Liver (tissue), 9 donors: ENCODE results near the gene MFAP2. TPM values are rescaled to one million over a fixed set of nuclear protein-coding genes. Genes with fewer than 3 reads are reported as not detected.

Source experiments
- DNase-seq: peaks from one replicate; pipeline ENCODE4 v3.0.0-alpha.2; 2017; ENCODE audit warnings: low spot score
- H3K27ac ChIP-seq, 2 donors: one replicate each; pipeline ENCODE4 v1.7.0; 2013; ENCODE audit warnings: inconsistent platforms in 2 of 2, low read length in 2 of 2, control low read depth in 1 of 2, low read depth in 1 of 2, mild to moderate bottlenecking in 1 of 2
- H3K27me3 ChIP-seq, 4 donors: one replicate each; pipeline versions ENCODE4 v1.6.1 to v1.7.0; 2013; ENCODE audit warnings: low read length in 3 of 4, inconsistent platforms in 1 of 4, mild to moderate bottlenecking in 1 of 4, moderate library complexity in 1 of 4; ENCODE audit not compliant: control insufficient read depth in 4 of 4, insufficient read depth in 4 of 4
- H3K36me3 ChIP-seq, 4 donors: one replicate each; pipeline versions ENCODE4 v1.6.1 to v1.7.0; 2013; ENCODE audit warnings: low read length in 3 of 4, mild to moderate bottlenecking in 3 of 4, low read depth in 1 of 4, moderate library complexity in 1 of 4; ENCODE audit not compliant: control insufficient read depth in 4 of 4, insufficient read depth in 3 of 4
- H3K4me1 ChIP-seq, 4 donors: one replicate each; pipeline versions ENCODE4 v1.6.1 to v1.7.0; 2013; ENCODE audit warnings: low read length in 3 of 4, mild to moderate bottlenecking in 3 of 4, moderate library complexity in 1 of 4; ENCODE audit not compliant: control insufficient read depth in 4 of 4, insufficient read depth in 4 of 4
- H3K4me3 ChIP-seq, 3 donors: one replicate each; pipeline versions ENCODE4 v1.6.1 to v1.7.0; 2013; ENCODE audit warnings: low read length in 3 of 3, control low read depth in 1 of 3, low read depth in 1 of 3, mild to moderate bottlenecking in 1 of 3
- H3K9ac ChIP-seq, 2 donors: one replicate each; pipeline ENCODE4 v1.7.0; 2013; ENCODE audit warnings: low read length in 2 of 2, mild to moderate bottlenecking in 2 of 2, moderate library complexity in 2 of 2, control low read depth in 1 of 2, low read depth in 1 of 2
- H3K9me3 ChIP-seq, 4 donors: one replicate each; pipeline versions ENCODE4 v1.6.1 to v1.7.0; 2013; ENCODE audit warnings: low read length in 3 of 4; ENCODE audit not compliant: control insufficient read depth in 4 of 4
- ATF3 ChIP-seq: IDR thresholded peaks from 2 replicates; pipeline ENCODE4 v1.6.1; 2016; ENCODE audit warnings: antibody characterized with exemption
- CTCF ChIP-seq: fragments of 150-350 bp; IDR thresholded peaks from 2 replicates; pipeline ENCODE4 v1.5.1; 2017; ENCODE audit warnings: improper control_type of control experiment, low read depth, low read length; ENCODE audit not compliant: missing input control
- EGR1 ChIP-seq, 2 donors: IDR thresholded peaks; 2 replicates each; pipeline ENCODE4 v1.6.1; 2016 to 2018; ENCODE audit warnings: antibody characterized with exemption in 2 of 2, low read depth in 2 of 2
- FOXA1 ChIP-seq: IDR thresholded peaks from 2 replicates; pipeline ENCODE4 v1.6.1; 2016; ENCODE audit warnings: antibody characterized with exemption
- FOXA2 ChIP-seq: IDR thresholded peaks from 2 replicates; pipeline ENCODE4 v1.6.1; 2016; ENCODE audit warnings: antibody characterized with exemption
- GABPA ChIP-seq, 2 donors: IDR thresholded peaks in 1 of 2; conservative IDR thresholded peaks in 1 of 2; 2 replicates each; pipeline ENCODE4 v1.6.1; 2016; ENCODE audit warnings: antibody characterized with exemption in 2 of 2, mild to moderate bottlenecking in 1 of 2, moderate library complexity in 1 of 2
- HNF4A ChIP-seq, 2 donors: conservative IDR thresholded peaks; 2 replicates each; pipeline ENCODE4 v1.6.1; 2016; ENCODE audit warnings: antibody characterized with exemption in 2 of 2, mild to moderate bottlenecking in 2 of 2
- HNF4G ChIP-seq: IDR thresholded peaks from 2 replicates; pipeline ENCODE4 v1.6.1; 2016; ENCODE audit warnings: antibody characterized with exemption
- JUND ChIP-seq, 2 donors: IDR thresholded peaks; 2 replicates each; pipeline ENCODE4 v1.6.1; 2016; ENCODE audit warnings: antibody characterized with exemption in 2 of 2
- MAX ChIP-seq: IDR thresholded peaks from 2 replicates; pipeline ENCODE4 v1.6.1; 2016; ENCODE audit warnings: antibody characterized with exemption
- NR2F2 ChIP-seq: IDR thresholded peaks from 2 replicates; pipeline ENCODE4 v1.6.1; 2016; ENCODE audit warnings: antibody characterized with exemption
- RAD21 ChIP-seq, 2 donors: IDR thresholded peaks; 2 replicates each; pipeline ENCODE4 v1.6.1; 2016; ENCODE audit warnings: antibody characterized with exemption in 2 of 2, mild to moderate bottlenecking in 2 of 2
- REST ChIP-seq: IDR thresholded peaks from 2 replicates; pipeline ENCODE4 v1.6.1; 2016; ENCODE audit warnings: antibody characterized with exemption, mild to moderate bottlenecking
- RXRA ChIP-seq, 2 donors: IDR thresholded peaks; 2 replicates each; pipeline ENCODE4 v1.6.1; 2017 to 2018; ENCODE audit warnings: antibody characterized with exemption in 2 of 2, mild to moderate bottlenecking in 1 of 2
- SP1 ChIP-seq: IDR thresholded peaks from 2 replicates; pipeline ENCODE4 v1.6.1; 2018; ENCODE audit warnings: antibody characterized with exemption, mild to moderate bottlenecking
- TAF1 ChIP-seq: conservative IDR thresholded peaks from 2 replicates; pipeline ENCODE4 v1.6.1; 2016; ENCODE audit warnings: antibody characterized with exemption, mild to moderate bottlenecking
- YY1 ChIP-seq: IDR thresholded peaks from 2 replicates; pipeline ENCODE4 v1.6.1; 2016; ENCODE audit warnings: antibody characterized with exemption, mild to moderate bottlenecking
- ZBTB33 ChIP-seq: IDR thresholded peaks from 2 replicates; pipeline ENCODE4 v1.6.1; 2016; ENCODE audit warnings: antibody characterized with exemption
- WGBS: extraction: QIAGEN DNeasy Blood & Tissue Kit; methylation state at CpG from one replicate; pipeline ENCODE4 v1.1.7; 2013; 5-methylcytosine and 5-hydroxymethylcytosine counted together
- polyA plus RNA-seq, 2 donors: library from polyadenylated mRNA; stranded (reverse) in 1 of 2; unstranded in 1 of 2; fragments of 200-250 nt in 1 of 2; fragments of >200 nt in 1 of 2; fragmentation: Nextera tagmentation in 1 of 2; extraction: Ambion mirVana in 1 of 2; gene quantifications; one replicate each; pipeline versions ENCODE4 v1.2.1 to v1.2.3, GENCODE V29; 2013 to 2015
- total RNA-seq, 2 donors: library from RNA; depleted of rRNA; stranded (reverse); fragments of >200 nt; gene quantifications; one replicate each; pipeline ENCODE4 v1.2.3, GENCODE V29; 2014
- donor health status: healthy.
- donor health status: healthy.
- donor health status: healthy.
- donor health status: healthy.
- donor health status: healthy.

The MFAP2 gene
- total and polyA plus RNA-seq, 4 donors = 0.25 to 1.4 (median 0.74) TPM

GRCh38 chr1:16969651-16970050 lies 10.8 kb downstream of the MFAP2 start:
- peaks cover 0 to 3% (median 2%) of the 10 kb centered on the region in 4 donors for H3K36me3 ChIP-seq
- 95% methylated on average over 12 of the region's 12 CpGs for WGBS
- H3K4me3 ChIP-seq = no peak overlapping the region
- H3K9ac ChIP-seq = no peak overlapping the region
- no peaks in the 10 kb centered on the region for H3K9me3 ChIP-seq
- TF ChIP-seq RAD21 (IDR thresholded peaks at IDR 0.05) = no peak
- TF ChIP-seq TAF1 = no peak
- TF ChIP-seq ZBTB33 = no peak
- no peak for TF ChIP-seq CTCF
- TF ChIP-seq REST = no peak
- no peak for TF ChIP-seq FOXA2
- no peak for TF ChIP-seq SP1
- no peak for TF ChIP-seq YY1
- no peak for TF ChIP-seq NR2F2
- TF ChIP-seq EGR1 (IDR thresholded peaks at IDR 0.05; ENCODE audit: low read depth in 2 of 2) = no peak
- TF ChIP-seq HNF4G = no peak
- TF ChIP-seq FOXA1 = no peak
- TF ChIP-seq ATF3 = no peak
- TF ChIP-seq RXRA (IDR thresholded peaks at IDR 0.05) = no peak
- no peak for TF ChIP-seq JUND (IDR thresholded peaks at IDR 0.05)
- TF ChIP-seq GABPA (IDR thresholded peaks at IDR 0.05 in 1 of 2, conservative IDR thresholded peaks at IDR 0.05 in 1 of 2) = no peak
- no peak for TF ChIP-seq HNF4A (conservative IDR thresholded peaks at IDR 0.05)
- no peak for TF ChIP-seq MAX
- no peaks in the 10 kb centered on the region for H3K4me1 ChIP-seq
- no peak overlapping the region for H3K27ac ChIP-seq
- H3K27me3 ChIP-seq = no peaks in the 10 kb centered on the region
- no peak for DNase-seq
